ENCODE results near the gene THOC6.
A peak's percentile ranks its signal among the peaks of the same experiment; 100 is the strongest.
"Not testable (repeated sequence)": the region's sequence is repeated elsewhere in the genome, so short reads cannot be mapped to it uniquely, and the experiment has no call there.

THOC6 gene

GRCh38 chr16:3054965-3055733 lies 31.3 kb downstream of the THOC6 start:
- DNase-seq (ENCODE audit: low read depth) = no peak

- DNase-seq (ENCODE audit: low read depth) = not testable (repeated sequence)
These were observed 31.9 kb downstream of the THOC6 start for GRCh38 chr16:3055734-3056115.

- DNase-seq (ENCODE audit: low read depth) = no peak
These were observed 32.7 kb downstream of the THOC6 start for GRCh38 chr16:3056336-3057180.

GRCh38 chr16:3057181-3058138 lies 33.6 kb downstream of the THOC6 start:
- no peak for DNase-seq (ENCODE audit: low read depth)

GRCh38 chr16:3058139-3059030 lies 34.5 kb downstream of the THOC6 start:
- DNase-seq (ENCODE audit: low read depth) = no peak

- peak; percentile 81 for DNase-seq (ENCODE audit: low read depth)
These were observed 35.3 kb downstream of the THOC6 start for GRCh38 chr16:3059041-3059722.

- DNase-seq (ENCODE audit: low read depth) = no peak
These were observed 35.9 kb downstream of the THOC6 start for GRCh38 chr16:3059723-3060242.

- no peak for DNase-seq (ENCODE audit: low read depth)
These were observed 36.7 kb downstream of the THOC6 start for GRCh38 chr16:3060339-3061127.

GRCh38 chr16:3062553-3062952 lies 38.7 kb downstream of the THOC6 start:
- DNase-seq (ENCODE audit: low read depth) = no peak

GRCh38 chr16:3063625-3064386 lies 40.0 kb downstream of the THOC6 start:
- no peak for DNase-seq (ENCODE audit: low read depth)

- DNase-seq (ENCODE audit: low read depth) = peak; percentile 60
These were observed 41.4 kb downstream of the THOC6 start, which contains the start of gene IL32 for GRCh38 chr16:3065069-3065741. Gene IL32 (plus strand): TSS chr16:3065640. CDS start chr16:3065812, 172 bp downstream.

GRCh38 chr16:3065742-3066439 lies 42.1 kb downstream of the THOC6 start:
- no peak for DNase-seq (ENCODE audit: low read depth)

- DNase-seq (ENCODE audit: low read depth) = no peak
These were observed 42.6 kb downstream of the THOC6 start for GRCh38 chr16:3066440-3066748.

- DNase-seq (ENCODE audit: low read depth) = no peak
These were observed 44.7 kb downstream of the THOC6 start for GRCh38 chr16:3068487-3068886.

- DNase-seq (ENCODE audit: low read depth) = not testable (repeated sequence)
These were observed 45.3 kb downstream of the THOC6 start for GRCh38 chr16:3069146-3069545.

- DNase-seq (ENCODE audit: low read depth) = no peak
These were observed 46.8 kb downstream of the THOC6 start for GRCh38 chr16:3070608-3071111.

- DNase-seq (ENCODE audit: low read depth) = no peak
These were observed 47.8 kb downstream of the THOC6 start for GRCh38 chr16:3071655-3072054.
